ENCODE results near the gene PRKCH.

PRKCH gene

GRCh38 chr14:61478971-61479473, 157.6 kb downstream of the PRKCH start:
- no peak overlapping the region for H3K4me3 ChIP-seq (replicated peaks; ENCODE audit: low read depth, low read length)
- no peak for TF ChIP-seq CTCF (IDR thresholded peaks at IDR 0.05; ENCODE audit: low read depth, low read length, missing control alignments)
- no peak for DNase-seq (ENCODE audit: extremely low read depth, low read depth)

GRCh38 chr14:61479746-61480502, 158.5 kb downstream of the PRKCH start:
- DNase-seq (ENCODE audit: extremely low read depth, low read depth) = no peak
- H3K4me3 ChIP-seq (replicated peaks; ENCODE audit: low read depth, low read length) = no peak overlapping the region
- TF ChIP-seq CTCF (IDR thresholded peaks at IDR 0.05; ENCODE audit: low read depth, low read length, missing control alignments) = no peak

DNA sequence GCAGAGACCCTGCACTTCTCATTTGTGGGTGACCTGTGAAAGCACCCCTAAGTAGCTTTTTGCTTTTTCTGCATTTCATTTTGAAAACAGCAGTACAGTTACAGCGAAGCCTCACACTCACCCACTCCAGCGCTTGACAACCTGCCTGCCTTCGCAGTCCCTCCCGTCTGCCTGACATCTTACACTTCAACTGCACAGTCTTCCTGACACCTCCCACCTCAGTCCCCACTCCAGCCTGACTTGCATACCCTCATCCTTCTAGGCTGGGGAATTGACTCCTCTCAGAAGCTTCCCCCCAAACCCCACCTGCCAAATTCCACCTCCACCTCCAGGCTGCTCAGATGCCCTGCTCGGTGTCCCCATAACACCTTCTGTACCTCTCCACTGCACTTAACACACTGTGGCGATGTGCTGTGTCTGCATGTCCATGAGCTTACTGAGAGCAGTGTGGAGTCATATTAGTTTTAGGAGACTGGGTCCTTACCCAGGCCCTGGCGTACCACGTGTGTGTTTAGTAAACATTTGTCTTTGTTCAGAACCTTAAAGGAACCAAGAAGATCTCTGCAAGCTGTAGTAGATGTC, 159.4 kb downstream of the PRKCH start:
- TF ChIP-seq CTCF (IDR thresholded peaks at IDR 0.05; ENCODE audit: low read depth, low read length, missing control alignments) = no peak
- no peak for DNase-seq (ENCODE audit: extremely low read depth, low read depth)

DNA sequence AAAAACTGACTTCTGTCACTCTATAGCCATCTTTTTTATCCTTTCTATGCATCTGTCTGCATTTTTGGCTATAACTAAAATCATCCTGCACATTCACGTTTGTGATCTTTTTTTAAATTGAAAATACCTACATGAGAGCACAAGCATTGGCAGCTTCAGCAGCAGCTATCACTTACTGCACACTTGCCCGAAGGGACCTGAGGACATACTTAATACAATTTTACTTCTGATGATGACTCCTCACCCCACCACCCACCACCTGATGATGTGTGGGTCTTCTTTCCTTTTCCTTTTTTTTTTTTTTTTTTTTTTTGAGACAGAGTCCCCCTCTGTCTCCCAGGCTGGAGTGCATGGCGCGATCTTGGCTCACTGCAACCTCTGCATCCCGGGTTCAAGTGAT, 160.3 kb downstream of the PRKCH start:
- no peak for DNase-seq (ENCODE audit: extremely low read depth, low read depth)
- no peak overlapping the region for H3K4me3 ChIP-seq (replicated peaks; ENCODE audit: low read depth, low read length)
- TF ChIP-seq CTCF (IDR thresholded peaks at IDR 0.05; ENCODE audit: low read depth, low read length, missing control alignments) = no peak

More for the DNA sequence above, 159.4 kb downstream of the PRKCH start:
- no peak overlapping the region for H3K4me3 ChIP-seq (replicated peaks; ENCODE audit: low read depth, low read length)

DNA sequence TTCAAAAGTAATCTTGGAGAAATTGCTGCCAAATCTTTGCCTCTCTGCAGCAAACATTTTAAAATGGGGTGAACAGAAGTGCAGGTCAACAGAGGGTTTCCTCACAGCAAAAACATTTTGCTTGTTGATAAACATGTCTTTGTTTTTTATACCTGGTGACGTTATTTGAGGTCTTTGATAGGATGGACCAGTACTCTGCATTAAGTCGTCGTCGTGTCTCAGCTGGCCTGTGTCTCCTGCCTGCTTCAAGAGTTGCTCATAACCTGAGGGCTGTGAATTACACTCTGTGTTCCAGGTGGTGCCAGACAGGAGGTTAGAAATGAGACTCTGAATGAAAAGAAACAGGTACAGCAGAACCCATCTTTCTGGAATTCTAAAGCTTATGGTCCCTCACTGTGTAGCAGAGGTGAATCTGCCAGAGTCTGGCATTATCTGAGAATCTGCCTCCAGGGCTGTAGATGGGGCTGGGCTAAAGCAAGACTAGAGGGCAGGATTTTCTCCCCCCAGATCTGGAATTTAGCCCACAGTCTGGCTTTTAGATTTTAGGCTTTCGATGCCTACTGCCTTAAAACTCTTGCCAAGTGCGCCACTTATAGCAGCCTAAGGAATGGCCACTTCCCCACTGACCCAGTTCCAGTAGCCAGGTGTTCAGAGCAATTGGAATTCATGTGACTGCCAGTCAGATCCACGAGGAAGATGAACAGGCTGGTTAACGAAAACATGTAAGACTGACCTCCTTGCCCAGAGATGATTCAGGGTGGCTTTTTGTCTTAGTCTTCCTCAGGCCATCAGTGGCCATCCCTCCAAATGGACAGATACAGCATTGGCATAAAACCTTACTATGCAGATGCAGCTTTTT, 161.2 kb downstream of the PRKCH start:
- no peak for TF ChIP-seq CTCF (IDR thresholded peaks at IDR 0.05; ENCODE audit: low read depth, low read length, missing control alignments)
- no peak overlapping the region for H3K4me3 ChIP-seq (replicated peaks; ENCODE audit: low read depth, low read length)
- DNase-seq (ENCODE audit: extremely low read depth, low read depth) = no peak

DNA sequence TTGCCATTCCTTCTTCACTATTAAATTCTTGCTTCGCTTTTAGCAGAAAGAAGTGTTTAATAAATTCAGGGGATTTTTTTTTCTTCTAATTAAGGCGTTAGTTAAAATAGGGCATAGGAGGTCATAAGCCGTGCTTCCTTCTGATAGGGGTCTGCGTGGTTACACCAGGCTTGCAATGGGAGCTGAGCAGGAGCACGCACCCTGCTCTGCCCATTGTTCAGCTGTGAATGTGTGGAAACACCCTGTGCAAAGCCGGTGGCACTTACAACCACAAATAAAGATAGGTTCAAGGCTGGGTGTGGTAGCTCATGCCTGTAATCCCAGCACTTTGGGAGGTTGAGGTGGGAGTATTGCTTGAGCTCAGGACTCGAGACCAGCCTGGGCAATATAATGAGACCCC, 162.1 kb downstream of the PRKCH start:
- DNase-seq (ENCODE audit: extremely low read depth, low read depth) = no peak
- TF ChIP-seq CTCF (IDR thresholded peaks at IDR 0.05; ENCODE audit: low read depth, low read length, missing control alignments) = no peak

More for the DNA sequence above, 162.1 kb downstream of the PRKCH start:
- H3K4me3 ChIP-seq (replicated peaks; ENCODE audit: low read depth, low read length) = no peak overlapping the region
